GM19328 (cell line): ENCODE data around the gene VSTM2L.

Experiments
- ATAC-seq: cut with Tn5 transposase; IDR thresholded peaks from one replicate; pipeline ENCODE4 v1.9.1; 2021; ENCODE audit warnings: mild to moderate bottlenecking, moderate library complexity; ENCODE audit not compliant: unreplicated experiment

VSTM2L gene

DNA sequence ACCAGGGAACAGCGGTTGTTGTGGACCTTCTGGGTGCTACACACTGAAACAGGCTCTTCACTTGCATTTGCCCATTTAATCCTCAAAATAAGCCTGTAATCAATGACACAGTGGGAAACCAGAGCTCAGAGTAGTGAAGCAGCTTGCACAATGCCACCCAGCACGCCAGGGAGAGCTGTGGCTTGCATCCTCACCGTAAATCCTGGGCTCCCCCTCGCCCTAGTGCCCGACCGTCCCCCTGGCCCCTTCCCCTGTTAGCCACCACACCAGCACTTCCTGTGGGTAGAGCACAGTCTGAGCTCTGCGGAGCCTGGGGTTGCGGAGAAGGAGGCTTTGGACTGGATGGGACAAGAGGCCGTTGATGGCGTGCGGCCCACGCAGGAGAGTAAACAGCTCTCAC is 14.5 kb downstream of the VSTM2L start:
- no peak for ATAC-seq

GRCh38 chr20:37918035-37918434 is 15.1 kb downstream of the VSTM2L start:
- no peak for ATAC-seq

- ATAC-seq: no peak
These were observed 16.6 kb downstream of the VSTM2L start for GRCh38 chr20:37919389-37920040.

GRCh38 chr20:37920270-37920669 is 17.3 kb downstream of the VSTM2L start:
- no peak for ATAC-seq

DNA sequence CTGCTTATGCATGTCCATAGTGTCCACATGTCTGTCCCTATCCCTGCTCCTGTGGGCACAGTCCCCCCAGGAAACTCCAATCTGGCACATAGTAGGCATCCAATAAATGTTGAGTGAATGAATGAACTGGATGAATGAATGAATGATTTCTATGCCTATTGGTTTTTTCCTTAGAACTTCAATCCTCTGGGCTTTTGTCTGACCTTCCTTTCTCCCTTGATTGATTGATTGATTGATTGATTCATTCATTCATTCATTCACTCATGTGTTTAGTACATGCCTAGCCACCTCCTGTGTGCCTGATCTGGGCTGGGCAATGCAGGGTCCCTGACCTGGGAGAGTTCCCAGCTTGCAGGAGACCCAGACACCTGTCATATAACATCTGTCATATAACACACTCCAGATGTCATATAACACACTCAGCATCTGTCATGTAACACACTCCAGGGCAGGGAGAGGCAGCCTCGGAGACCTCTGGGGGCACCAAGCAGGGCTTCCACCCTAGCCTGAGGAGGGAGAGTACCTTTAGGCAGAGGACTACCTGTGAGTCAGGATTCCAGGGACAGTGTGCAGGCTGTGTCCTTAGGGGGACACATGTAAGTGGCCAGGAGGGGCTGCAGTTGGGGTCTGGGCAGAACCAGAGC is 17.9 kb downstream of the VSTM2L start:
- no peak for ATAC-seq

- ATAC-seq: no peak
These were observed 18.5 kb downstream of the VSTM2L start for GRCh38 chr20:37921341-37921929.

- ATAC-seq: no peak
These were observed 19.1 kb downstream of the VSTM2L start for GRCh38 chr20:37922016-37922415.

- no peak for ATAC-seq
These were observed 22.6 kb downstream of the VSTM2L start for GRCh38 chr20:37925265-37926165.

DNA sequence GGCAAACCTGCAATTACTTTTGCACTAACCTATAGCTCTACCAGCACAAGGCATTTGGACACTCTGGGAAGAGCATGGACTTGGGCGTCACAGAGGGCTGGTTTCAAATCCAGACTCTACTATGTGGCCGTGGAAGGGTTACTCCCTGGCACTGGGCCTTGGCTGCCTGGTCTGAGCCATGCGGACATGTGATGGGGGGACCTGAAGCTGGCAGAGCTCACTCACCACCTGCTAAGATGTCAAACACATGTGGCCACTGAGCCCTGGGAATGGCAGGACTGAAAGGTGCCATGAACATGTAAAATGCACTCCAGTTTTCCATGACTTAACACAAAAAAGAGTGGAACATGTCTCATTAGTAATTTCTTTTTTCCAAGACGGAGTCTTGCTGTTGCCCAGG is 23.7 kb downstream of the VSTM2L start:
- ATAC-seq: no peak

- ATAC-seq: no peak
These were observed 24.6 kb downstream of the VSTM2L start for GRCh38 chr20:37927410-37928095.

- no peak for ATAC-seq
These were observed 26.2 kb downstream of the VSTM2L start for GRCh38 chr20:37928996-37929682.

GRCh38 chr20:37929683-37930014 is 26.7 kb downstream of the VSTM2L start:
- ATAC-seq: no peak

- ATAC-seq: no peak
These were observed 28.4 kb downstream of the VSTM2L start for GRCh38 chr20:37931153-37931922.

- ATAC-seq: no peak
These were observed 29.1 kb downstream of the VSTM2L start for GRCh38 chr20:37932074-37932473.

DNA sequence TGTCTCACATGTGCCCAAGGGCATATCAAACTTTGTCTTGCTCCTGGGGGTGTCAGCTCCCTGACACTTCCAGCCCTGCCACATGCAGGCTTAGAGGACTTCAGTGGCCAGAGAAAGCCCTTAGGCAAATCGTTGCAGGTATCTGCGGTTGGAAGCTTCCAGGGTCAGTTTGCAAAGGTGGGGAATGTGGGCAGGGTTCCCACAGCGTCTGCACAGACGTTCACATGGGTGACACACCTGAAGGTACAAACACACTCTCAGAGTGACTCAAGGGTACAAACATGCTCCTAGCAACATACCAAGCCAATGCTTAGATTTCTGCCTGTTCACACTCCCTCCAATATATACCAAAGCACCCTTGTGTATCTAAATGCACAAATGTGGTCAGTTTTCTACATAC is 30.0 kb downstream of the VSTM2L start:
- no peak for ATAC-seq

DNA sequence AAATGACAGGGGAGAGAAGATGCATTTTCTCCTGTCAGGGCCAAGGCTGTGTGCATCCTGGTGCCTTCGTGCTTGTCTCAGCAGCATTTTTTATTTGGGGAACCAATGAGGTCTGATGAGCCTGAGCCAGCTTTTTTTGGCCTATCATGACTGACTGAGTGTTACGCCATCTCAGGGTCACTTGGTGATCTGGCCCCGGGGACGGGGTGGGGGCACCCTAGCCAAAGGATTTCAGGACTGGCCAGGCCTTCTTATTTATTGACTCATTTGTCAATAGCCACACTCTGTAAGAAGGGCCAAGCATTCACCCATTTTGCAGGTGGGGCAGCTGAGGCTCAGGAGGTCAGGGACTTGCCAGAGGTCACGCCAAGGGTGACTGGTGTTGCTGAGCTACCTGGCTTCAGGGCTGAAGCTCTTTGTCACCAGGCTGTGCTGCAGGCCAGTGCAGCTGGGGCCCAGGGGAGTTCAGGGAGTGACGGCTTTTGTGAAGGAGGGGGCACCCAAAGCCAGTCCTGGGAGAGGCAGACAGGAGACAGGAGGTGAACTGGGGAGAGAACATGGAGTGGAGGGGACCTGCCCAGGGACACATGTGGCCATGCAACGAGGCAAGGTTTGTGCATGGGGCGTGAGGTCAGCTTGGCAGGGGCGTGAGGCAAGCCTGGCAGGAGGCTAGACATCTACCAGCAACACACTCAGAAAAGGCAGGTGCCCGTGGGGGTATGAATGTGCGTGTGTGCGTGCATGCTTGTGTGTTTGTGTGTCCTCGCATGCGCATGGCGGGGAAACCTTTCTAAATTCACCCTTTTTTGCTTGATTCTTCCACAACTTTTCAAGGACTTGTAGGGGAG is 31.1 kb downstream of the VSTM2L start:
- no peak for ATAC-seq

DNA sequence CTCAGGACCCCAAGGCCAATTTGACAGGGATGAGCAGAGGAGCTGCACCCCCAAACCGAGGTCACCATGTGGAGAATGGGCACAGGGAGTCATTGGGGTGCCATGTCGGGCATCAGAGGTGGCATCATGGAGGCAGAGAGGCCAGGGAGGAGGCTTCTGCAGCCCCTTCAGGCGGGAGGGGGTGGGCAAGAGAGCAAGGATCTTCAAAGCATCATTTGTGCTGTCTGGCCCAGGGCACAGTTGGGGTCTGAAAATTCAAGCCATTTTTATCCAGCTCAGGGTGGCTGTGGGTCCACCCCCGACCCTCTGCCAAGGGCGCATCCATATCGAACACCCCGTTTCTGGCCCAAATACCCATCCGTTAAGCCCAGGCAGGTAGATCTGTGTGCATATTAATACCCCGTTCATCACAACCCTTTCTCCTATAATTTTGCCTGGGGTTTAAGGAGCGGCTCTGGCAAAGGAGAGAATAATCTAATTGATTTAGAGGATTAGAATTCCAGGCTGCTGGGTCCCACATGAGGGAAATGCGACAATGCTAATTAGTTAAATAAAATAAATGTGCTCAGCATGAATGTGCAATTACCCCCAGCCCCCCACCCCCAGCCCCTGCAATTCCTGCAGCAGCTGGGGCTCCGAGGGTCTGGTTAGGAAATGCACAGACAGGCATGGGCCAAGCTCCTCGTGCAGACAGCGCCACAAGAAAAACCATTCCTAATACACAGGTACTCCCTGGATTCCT is 31.9 kb downstream of the VSTM2L start:
- no peak for ATAC-seq

GRCh38 chr20:37935435-37935834 is 32.5 kb downstream of the VSTM2L start:
- no peak for ATAC-seq
